Osteocyte (in vitro differentiated cells): ENCODE data around the gene UGT2B15. TPM values are rescaled to one million over a fixed set of nuclear protein-coding genes. Genes with fewer than 3 reads are reported as not detected.
"Not testable (repeated sequence)": the region's sequence is repeated elsewhere in the genome, so short reads cannot be mapped to it uniquely, and the experiment has no call there.

Experiments used
- DNase-seq: peaks from one replicate; pipeline ENCODE4 v3.0.0; 2021; ENCODE audit warnings: mixed read lengths; ENCODE audit not compliant: unreplicated experiment; ENCODE audit errors: extremely low spot score
- H3K27ac Mint-ChIP-seq: one replicate; pipeline ENCODE4 v1.8.0; 2021; ENCODE audit warnings: mild to moderate bottlenecking, mixed read lengths; ENCODE audit not compliant: unreplicated experiment
- H3K27me3 Mint-ChIP-seq: one replicate; pipeline ENCODE4 v1.8.0; 2021; ENCODE audit warnings: mixed read lengths; ENCODE audit not compliant: unreplicated experiment
- H3K36me3 Mint-ChIP-seq: one replicate; pipeline ENCODE4 v1.8.0; 2021; ENCODE audit warnings: mixed read lengths; ENCODE audit not compliant: unreplicated experiment
- H3K4me1 Mint-ChIP-seq: one replicate; pipeline ENCODE4 v1.8.0; 2021; ENCODE audit warnings: mixed read lengths; ENCODE audit not compliant: unreplicated experiment
- H3K4me3 Mint-ChIP-seq: one replicate; pipeline ENCODE4 v1.8.0; 2021; ENCODE audit warnings: mild to moderate bottlenecking, moderate library complexity, mixed read lengths; ENCODE audit not compliant: unreplicated experiment
- H3K9me3 Mint-ChIP-seq: one replicate; pipeline ENCODE4 v1.8.0; 2021; ENCODE audit warnings: mixed read lengths; ENCODE audit not compliant: unreplicated experiment
- total RNA-seq: library from RNA; stranded (reverse); gene quantifications from 2 replicates; pipeline ENCODE4 v1.2.1, GENCODE V29; 2021
- TF ChIP-seq, protein P1 (sequence below): fragments of 200-600 bp; sonication (generic); IDR thresholded peaks from 2 replicates; pipeline ENCODE4 v1.5.0; 2021; ENCODE audit warnings: antibody characterized with exemption, mild to moderate bottlenecking, moderate library complexity

Gene UGT2B15
- total RNA-seq, 1 donor from 2014 or later: not detected

DNA sequence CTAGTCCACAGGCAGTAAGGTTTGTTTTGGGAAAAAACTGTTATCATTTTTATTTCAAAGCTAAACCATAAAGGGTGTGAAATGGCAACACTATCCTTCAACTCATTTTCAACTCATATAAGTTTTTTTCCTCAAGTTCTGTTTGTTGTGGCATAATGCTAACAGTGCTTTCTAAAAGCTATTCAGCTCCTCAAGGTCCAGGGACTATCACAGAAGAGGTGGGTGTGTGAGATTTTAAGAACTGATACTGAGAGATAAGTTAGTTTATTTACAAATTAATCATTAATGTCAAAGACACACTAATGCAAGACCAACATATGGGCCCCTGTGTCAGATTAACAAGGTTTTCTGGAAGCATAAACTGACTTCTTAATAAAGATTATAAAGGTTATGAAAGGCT, 11.8 kb downstream of the UGT2B15 start:
- H3K27ac Mint-ChIP-seq: no peak overlapping the region
- no peak overlapping the region for H3K4me3 Mint-ChIP-seq
- DNase-seq: no peak
- H3K9me3 Mint-ChIP-seq: no peaks in the 10 kb centered on the region
- H3K4me1 Mint-ChIP-seq: peaks cover 3% of the 10 kb centered on the region
- peaks cover 6% of the 10 kb centered on the region for H3K27me3 Mint-ChIP-seq
- H3K36me3 Mint-ChIP-seq: no peaks in the 10 kb centered on the region
- TF ChIP-seq, protein P1, sequence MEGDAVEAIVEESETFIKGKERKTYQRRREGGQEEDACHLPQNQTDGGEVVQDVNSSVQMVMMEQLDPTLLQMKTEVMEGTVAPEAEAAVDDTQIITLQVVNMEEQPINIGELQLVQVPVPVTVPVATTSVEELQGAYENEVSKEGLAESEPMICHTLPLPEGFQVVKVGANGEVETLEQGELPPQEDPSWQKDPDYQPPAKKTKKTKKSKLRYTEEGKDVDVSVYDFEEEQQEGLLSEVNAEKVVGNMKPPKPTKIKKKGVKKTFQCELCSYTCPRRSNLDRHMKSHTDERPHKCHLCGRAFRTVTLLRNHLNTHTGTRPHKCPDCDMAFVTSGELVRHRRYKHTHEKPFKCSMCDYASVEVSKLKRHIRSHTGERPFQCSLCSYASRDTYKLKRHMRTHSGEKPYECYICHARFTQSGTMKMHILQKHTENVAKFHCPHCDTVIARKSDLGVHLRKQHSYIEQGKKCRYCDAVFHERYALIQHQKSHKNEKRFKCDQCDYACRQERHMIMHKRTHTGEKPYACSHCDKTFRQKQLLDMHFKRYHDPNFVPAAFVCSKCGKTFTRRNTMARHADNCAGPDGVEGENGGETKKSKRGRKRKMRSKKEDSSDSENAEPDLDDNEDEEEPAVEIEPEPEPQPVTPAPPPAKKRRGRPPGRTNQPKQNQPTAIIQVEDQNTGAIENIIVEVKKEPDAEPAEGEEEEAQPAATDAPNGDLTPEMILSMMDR: no peak

GRCh38 chr4:68657022-68657594, 13.3 kb downstream of the UGT2B15 start:
- H3K36me3 Mint-ChIP-seq, H3K27me3 Mint-ChIP-seq, H3K9me3 Mint-ChIP-seq, H3K27ac Mint-ChIP-seq, H3K4me1 Mint-ChIP-seq, H3K4me3 Mint-ChIP-seq, DNase-seq: not testable (repeated sequence)

DNA sequence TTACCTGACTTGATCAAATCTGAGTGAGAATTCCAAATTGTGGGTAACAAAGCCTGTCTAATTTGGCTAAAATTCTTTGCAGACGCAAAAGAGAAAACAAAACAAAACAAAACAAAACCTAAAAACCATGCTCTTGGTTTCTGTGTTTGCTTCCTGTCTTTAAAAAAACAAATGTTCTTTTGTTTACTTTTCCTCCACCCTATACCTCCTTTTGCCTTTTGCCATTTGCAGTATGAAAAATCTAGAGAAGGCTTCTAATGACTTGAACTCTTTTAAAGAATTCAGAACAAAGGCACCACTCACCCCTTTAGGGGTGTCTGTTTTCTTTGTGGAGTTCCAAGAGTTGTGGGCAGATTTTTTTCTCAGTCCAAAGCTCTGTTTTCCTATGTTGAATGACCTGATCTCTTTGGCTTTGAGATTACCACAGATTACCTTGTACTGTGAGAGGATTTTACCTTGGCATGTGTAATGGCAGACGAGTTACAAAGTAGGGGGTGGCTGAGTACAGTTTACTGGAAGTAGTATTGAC, 13.9 kb downstream of the UGT2B15 start:
- not testable (repeated sequence) for DNase-seq, H3K27me3 Mint-ChIP-seq, H3K4me1 Mint-ChIP-seq, H3K4me3 Mint-ChIP-seq, H3K27ac Mint-ChIP-seq, H3K9me3 Mint-ChIP-seq, H3K36me3 Mint-ChIP-seq

DNA sequence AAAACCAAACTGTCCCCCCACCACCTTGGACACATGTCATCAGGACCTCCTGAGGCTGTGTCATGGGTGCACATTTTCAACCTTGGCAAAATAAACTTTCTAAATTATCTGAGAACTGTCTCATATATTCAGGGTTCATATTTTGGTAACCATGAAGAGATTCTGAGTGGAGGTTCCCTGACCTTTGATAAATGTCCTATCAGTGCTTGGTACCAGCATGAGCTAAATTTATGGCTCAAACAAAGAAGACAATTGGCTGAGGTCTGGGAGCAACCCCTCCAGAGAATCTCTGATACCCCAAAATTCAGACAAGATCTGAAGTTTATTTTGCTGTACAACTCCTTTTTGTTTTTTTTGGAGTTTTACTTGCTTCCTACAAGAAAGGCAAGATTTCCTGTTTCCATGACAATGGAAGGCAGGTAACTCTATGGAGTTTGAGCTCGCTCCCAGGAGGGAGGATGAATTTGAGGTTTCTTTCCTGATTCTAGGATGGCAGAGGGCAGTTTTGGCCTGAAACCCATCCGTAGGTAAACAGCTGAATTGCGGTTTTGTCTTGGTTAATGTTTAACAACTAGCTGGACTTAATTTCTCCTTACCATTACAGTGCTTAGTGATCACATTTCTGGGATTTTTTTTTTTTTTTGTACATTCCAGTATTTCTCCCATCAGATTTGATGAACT, 14.5 kb downstream of the UGT2B15 start:
- no peak overlapping the region for H3K27ac Mint-ChIP-seq
- no peak overlapping the region for H3K4me3 Mint-ChIP-seq
- no peaks in the 10 kb centered on the region for H3K9me3 Mint-ChIP-seq
- no peaks in the 10 kb centered on the region for H3K36me3 Mint-ChIP-seq
- H3K27me3 Mint-ChIP-seq: peaks cover 6% of the 10 kb centered on the region
- TF ChIP-seq, protein P1: no peak
- no peak for DNase-seq
- H3K4me1 Mint-ChIP-seq: peaks cover 3% of the 10 kb centered on the region

GRCh38 chr4:68654946-68655721, 15.3 kb downstream of the UGT2B15 start:
- Mint-ChIP-seq H3K4me1 (peaks cover 3% of the 10 kb centered on the region), H3K36me3 (no peaks in the 10 kb centered on the region), H3K9me3 (no peaks in the 10 kb centered on the region), H3K4me3 (no peak overlapping the region), H3K27ac (no peak overlapping the region), H3K27me3 (peaks cover 6% of the 10 kb centered on the region)
- no peak for DNase-seq
- TF ChIP-seq, protein P1: no peak

GRCh38 chr4:68651932-68652331, 18.5 kb downstream of the UGT2B15 start:
- Mint-ChIP-seq H3K4me3 (no peak overlapping the region), H3K27me3 (no peaks in the 10 kb centered on the region), H3K36me3 (no peaks in the 10 kb centered on the region), H3K4me1 (peaks cover 3% of the 10 kb centered on the region), H3K9me3 (peaks cover 8% of the 10 kb centered on the region), H3K27ac (no peak overlapping the region)
- TF ChIP-seq, protein P1: no peak
- DNase-seq: no peak
